ENCODE data around the gene SEC61A1.

The SEC61A1 gene

GRCh38 chr3:128060473-128061381 is 8.5 kb downstream of the SEC61A1 start:
- DNase-seq = no peak

DNA sequence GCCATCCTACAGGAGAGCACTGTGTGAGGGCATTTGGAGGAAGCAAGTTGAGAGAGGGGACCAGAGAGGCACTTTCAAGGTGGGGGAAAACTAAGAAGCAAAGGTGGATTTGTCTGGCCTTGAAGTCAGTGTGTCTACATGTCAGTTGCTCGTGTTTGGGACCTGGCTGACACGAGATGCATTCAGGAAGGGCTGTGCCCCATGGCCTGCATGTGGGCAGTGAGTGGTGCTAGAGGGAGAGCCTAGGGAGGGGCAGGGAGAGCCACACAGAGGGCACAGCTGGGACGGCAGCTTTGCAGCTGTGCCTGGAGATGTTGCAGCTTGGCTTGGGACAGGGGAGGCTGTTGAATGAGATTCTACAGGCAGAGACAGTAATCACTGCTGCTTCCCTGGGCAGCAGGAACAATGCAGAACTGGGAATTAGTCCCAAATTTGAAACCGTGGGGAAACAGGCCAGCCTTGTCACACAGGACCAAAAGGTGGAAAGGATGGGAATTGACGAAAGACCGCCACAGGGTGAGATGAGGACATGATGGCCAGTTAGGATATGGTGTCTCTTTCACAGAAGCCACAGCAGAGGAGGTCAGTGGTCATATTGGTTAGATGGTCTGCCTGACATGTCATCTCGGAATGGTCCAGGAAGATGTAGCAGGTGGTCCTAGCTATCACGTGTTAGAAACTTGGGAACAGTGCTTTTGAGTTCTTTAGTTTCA is 10.0 kb downstream of the SEC61A1 start:
- no peak for DNase-seq

- DNase-seq = no peak
Measured at GRCh38 chr3:128063865-128064264, 11.6 kb downstream of the SEC61A1 start.

GRCh38 chr3:128064962-128065361 is 12.7 kb downstream of the SEC61A1 start:
- no peak for DNase-seq

- no peak for DNase-seq
Measured at GRCh38 chr3:128066114-128066513, 13.9 kb downstream of the SEC61A1 start.

DNA sequence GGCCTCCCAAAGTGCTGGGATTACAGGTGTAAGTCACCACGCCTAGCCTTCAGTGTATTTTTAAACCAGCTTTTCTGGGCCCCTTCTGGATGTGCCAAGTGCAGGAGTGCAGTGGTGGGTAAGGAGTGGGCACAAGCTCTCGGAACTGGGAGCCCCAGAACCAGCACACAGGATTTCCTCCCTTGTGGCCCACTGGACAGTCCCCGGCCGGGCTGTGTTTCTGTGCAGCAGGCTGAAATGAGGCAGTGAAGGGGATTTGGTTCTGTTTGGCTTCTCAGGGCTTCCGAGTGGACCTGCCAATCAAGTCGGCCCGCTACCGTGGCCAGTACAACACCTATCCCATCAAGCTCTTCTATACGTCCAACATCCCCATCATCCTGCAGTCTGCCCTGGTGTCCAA is 14.4 kb downstream of the SEC61A1 start:
- DNase-seq = no peak

- DNase-seq = no peak
Measured at GRCh38 chr3:128067489-128067888, 15.3 kb downstream of the SEC61A1 start.

DNA sequence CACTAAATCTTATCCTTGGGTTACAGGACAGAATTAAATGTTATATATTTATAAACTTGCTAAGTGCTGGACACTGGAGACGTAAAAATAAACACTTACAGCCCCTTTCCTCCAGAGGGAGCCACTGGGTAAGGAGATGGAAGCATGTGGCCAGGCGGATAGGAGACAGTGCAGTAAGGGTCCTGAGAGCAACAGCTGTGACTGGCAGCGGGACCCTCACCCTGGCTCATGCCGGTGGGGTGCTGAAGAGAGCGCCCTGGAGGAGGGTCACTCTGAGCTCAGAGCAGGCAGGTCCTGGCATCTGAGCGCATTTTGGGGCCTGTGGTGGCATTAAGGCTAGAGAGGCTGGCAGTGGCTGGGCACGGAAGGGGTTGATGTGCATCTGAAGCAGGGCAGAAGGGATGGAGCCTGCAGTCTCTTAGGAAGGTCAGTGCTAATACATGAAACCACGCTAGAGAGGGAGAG is 16.0 kb downstream of the SEC61A1 start:
- DNase-seq = no peak

DNA sequence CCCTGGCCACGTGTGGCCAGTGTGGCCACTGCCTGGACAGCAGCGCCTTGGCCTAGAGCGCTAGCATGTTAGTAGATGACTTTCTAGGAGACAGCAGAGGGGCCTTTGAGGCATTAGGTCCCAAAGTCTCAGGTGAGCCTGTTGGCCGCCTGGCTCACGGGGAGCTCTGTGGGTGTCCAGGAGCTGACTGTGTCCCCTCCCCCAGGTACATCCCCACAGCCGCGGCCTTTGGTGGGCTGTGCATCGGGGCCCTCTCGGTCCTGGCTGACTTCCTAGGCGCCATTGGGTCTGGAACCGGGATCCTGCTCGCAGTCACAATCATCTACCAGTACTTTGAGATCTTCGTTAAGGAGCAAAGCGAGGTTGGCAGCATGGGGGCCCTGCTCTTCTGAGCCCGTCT is 17.0 kb downstream of the SEC61A1 start:
- DNase-seq = no peak

- no peak for DNase-seq
Measured at GRCh38 chr3:128070898-128071591, 18.8 kb downstream of the SEC61A1 start.

DNA sequence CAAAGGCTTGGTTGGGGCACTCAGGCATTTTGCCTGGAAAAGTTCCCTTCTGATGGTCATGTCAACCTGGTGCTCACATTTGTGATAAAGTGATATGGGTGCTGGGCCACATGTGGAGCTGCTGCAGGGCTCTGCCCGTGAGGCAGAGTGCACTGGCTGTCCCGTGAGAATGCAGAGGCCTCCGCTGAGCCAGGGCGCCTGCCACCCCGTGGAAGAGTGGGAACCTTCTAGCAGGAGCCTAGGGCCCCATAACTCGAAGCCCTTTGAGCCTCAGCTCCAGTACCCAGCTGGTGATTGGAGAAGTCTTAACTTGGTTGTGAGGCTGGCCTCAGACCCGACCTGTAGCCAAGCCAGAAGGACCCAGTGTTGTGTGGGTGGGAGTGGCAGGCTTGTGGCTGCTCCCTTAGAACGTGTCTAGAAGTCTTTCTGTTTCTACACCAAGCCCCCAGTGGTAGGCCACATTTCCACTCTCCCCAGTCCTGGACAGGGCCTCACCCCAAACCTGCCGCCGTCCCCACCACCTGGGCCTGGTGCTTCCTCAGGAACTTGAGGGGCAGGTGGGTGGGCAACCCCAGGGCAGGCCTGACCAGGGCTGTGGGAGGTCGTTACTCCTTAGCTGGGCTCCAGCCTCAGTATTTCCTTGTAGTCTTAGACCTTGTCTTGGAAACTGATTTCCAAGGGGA is 19.7 kb downstream of the SEC61A1 start:
- DNase-seq = no peak

DNA sequence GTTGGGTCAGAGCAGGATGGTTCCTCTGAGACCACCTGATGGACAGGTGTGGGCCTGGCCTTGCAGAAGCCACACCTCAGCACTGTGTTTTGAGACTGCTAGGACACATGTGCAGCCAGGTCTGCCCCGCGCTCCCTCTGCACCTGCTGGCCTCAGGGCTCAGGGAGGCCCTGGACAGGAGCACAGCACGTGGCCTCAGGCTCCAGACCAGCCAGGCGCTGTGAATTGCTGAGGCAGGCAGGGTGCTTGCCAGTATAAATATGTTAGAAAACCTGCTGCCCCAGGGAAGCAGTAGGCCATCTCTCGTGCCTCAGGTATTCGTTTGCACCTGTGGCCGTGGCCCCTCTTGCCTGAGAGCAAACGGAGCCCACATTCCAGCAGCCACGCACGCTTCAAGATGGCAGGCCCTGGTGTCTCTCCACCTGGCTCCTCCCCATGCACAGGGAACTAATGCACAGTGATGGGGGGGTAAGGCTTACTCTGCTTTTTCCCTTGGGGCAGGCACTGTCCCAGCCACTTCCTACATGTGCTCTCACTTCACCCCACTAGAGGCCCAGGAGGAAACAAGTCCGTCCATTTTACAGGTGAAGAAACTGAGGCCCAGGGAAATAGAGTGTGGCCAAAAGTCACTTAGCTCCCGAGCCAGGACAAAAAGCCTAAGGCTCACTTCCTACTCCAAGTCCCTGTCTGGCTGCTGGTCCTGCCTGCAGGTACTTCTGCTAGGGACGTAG is 20.4 kb downstream of the SEC61A1 start:
- no peak for DNase-seq

DNA sequence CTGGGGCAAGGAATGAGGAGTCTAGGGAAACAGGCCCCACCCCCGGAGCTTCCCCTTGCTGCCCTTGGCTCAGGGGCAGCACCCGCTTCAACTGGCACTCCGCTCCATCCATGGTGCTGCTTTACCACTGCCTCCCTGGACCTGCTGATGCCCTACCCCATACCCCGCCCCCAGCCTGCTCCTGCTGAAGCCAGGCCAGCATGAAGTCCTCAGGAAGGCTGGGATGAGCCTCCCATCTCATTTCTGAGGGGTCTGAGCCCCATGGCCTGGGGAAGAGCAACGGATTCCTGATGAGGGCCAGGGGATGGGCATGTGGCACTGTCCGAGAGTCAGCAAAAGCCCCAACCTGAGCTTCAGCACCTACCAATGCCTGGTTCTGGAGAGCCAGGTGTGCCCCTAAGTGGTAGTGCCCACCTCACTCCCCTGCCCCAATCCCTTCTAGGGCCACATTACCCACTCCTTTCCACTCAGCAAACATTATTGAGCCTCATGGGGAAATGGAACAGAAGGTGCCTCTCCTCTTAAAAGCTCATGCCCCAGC is 21.0 kb downstream of the SEC61A1 start:
- no peak for DNase-seq

DNA sequence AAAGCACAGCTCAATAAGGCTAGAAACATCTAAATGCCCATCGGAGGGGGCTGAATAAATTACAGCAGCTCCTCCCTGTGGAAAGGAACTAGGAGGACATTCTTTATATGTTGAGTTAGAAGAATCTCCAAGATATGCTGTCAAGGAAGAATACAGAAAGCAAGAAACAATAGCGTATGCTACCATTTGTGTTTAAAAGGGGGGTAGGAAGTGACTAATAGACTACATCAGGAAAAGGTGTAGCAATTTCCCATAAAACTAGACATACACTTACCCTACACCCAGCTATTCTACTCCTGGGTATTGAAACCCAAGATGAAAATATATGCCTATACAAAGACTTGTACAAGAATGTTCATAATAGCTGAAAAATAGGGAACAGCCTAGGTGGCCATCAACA is 21.6 kb downstream of the SEC61A1 start:
- DNase-seq = no peak

GRCh38 chr3:128074851-128075521 is 22.7 kb downstream of the SEC61A1 start:
- no peak for DNase-seq

DNA sequence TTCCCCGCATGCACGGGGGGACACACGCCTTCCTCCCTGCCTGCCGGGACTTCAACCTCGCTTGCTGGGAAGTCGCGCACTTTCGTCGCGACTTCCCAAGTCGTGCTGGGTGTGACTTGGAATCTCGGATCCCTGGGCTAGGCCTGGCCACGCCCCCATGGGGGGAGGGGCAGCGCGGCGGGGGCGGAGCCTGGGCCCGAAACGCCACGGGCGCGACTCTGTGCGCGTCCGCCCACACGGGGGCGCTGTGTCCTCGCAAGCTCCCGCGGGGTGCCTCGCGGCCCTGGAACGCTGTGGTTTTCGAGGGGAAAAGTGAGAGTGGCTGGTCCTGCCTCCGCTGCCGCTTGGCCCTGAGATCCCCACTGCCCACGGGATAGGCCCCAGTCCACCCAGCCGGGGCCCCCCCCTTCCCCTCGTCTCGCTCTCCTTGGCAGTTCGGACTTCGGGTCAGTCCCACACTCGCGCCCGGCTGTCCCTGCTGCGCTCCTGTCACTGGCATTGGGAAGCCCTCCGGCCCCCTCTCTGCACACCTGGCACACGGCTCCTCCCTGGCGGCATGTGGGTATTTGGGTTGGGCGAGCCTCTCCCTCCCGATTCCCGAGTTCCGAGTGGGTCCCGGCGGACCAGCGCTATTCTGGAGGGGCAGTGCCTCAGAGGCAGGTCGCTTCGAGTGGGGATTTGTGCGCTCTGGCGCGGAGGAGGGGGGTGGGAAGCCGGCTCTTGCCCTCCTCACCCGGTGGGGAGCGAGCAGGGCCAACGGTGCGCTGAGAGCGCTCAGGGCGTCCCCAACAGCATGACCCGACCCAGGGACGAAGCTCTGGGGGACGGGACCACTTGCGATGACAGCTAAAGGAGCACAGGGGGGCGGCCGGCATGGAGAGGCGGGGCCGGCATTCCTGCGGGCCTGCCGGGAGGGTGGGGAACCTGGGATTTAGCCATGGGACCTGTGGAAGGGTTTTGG is 23.6 kb downstream of the SEC61A1 start:
- peak; percentile 73 to 77 (median 76) for DNase-seq

- DNase-seq = peak in 1 of 4 experiments; percentile 15
Measured at GRCh38 chr3:128076483-128077201, 24.4 kb downstream of the SEC61A1 start.

GRCh38 chr3:128077202-128077624 is 25.0 kb downstream of the SEC61A1 start:
- DNase-seq = no peak

DNA sequence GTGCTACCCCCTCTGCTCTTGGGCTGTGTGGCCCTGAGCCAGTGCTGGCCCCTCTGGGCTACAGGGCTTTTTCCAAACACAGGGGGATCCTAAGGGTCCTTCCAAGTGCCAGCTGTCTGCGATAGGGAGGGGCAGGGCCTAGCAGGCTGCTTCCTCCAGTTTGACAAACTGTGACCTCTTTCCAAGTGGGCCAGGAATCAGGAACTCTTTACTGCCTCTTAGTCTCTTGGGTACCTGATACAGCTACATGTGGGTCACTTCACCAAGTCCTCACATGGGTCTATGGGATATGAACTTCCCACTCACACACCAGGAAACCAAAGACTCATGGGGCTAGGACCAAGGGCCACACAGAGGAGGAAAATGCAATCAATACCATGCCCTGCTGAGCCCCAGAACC is 25.4 kb downstream of the SEC61A1 start:
- DNase-seq = no peak

Measured in activated CD4-positive, CD25-positive, alpha-beta regulatory T cell (primary cell).